Stomach (tissue), 9 donors: ENCODE results near the gene FREM1. TPM values are rescaled to one million over a fixed set of nuclear protein-coding genes. Genes with fewer than 3 reads are reported as not detected.

ENCODE experiments used
- DNase-seq, 2 donors: peaks; one replicate each; pipeline versions ENCODE4 v3.0.0 to v3.0.0-alpha.2; 2013 to 2019
- H3K27ac ChIP-seq, 5 donors: fragments of 200-600 bp in 4 of 5; sonication (generic) in 4 of 5; one replicate each; pipeline ENCODE4 v1.5.1; 2013 to 2019; ENCODE audit warnings: mild to moderate bottlenecking in 1 of 5, moderate library complexity in 1 of 5
- H3K27me3 ChIP-seq, 3 donors: fragments of 200-600 bp; sonication (generic); one replicate each; pipeline ENCODE4 v1.5.1; 2017 to 2019; ENCODE audit warnings: mixed run types in 1 of 3
- H3K36me3 ChIP-seq, 4 donors: fragments of 200-600 bp; sonication (generic); 1 replicate in 3 of 4; 2 replicates in 1 of 4; pipeline ENCODE4 v1.5.1; 2016 to 2019
- H3K4me1 ChIP-seq, 4 donors: fragments of 200-600 bp; sonication (generic); one replicate each; pipeline ENCODE4 v1.5.1; 2016 to 2019
- H3K4me3 ChIP-seq, 4 donors: fragments of 200-600 bp; sonication (generic) in 3 of 4; one replicate each; pipeline ENCODE4 v1.5.1; 2016 to 2019; ENCODE audit warnings: mild to moderate bottlenecking in 1 of 4
- H3K9me3 ChIP-seq, 4 donors: fragments of 200-600 bp; sonication (generic); one replicate each; pipeline ENCODE4 v1.5.1; 2016 to 2019
- CTCF ChIP-seq, 7 experiments: fragments of 450-650 bp in 4 of 7; fragments of 200-600 bp in 3 of 7; sonication (generic) in 3 of 7; IDR thresholded peaks; one replicate each; pipeline ENCODE4 v1.5.1; 2016 to 2019; ENCODE audit warnings: antibody characterized with exemption in 7 of 7, control low read depth in 2 of 7, mild to moderate bottlenecking in 1 of 7
- EP300 ChIP-seq: sonication (generic); formaldehyde crosslinking; IDR thresholded peaks from one replicate; pipeline ENCODE4 v1.6.1; 2017; ENCODE audit warnings: antibody characterized with exemption
- POLR2A ChIP-seq, 4 donors: fragments of 450-650 bp; IDR thresholded peaks; one replicate each; pipeline ENCODE4 v1.6.1; 2016; ENCODE audit warnings: antibody characterized with exemption in 4 of 4, control low read depth in 2 of 4, mild to moderate bottlenecking in 1 of 4, moderate library complexity in 1 of 4
- POLR2AphosphoS5 ChIP-seq, 3 donors: sonication (generic); formaldehyde crosslinking; IDR thresholded peaks; one replicate each; pipeline ENCODE4 v1.6.1; 2016; ENCODE audit warnings: antibody characterized with exemption in 3 of 3
- WGBS, 5 donors: extraction: QIAGEN DNeasy Blood & Tissue Kit in 3 of 5; methylation state at CpG; one replicate each; pipeline versions ENCODE4 v1.1.5 to v1.1.7; 2013 to 2018; 5-methylcytosine and 5-hydroxymethylcytosine counted together
- intact Hi-C: fragments of 100-400 bp; cut with DNase I; formaldehyde crosslinking; loops from one replicate; pipeline ENCODE4 v1.15.1; 2023; ENCODE audit warnings: low total_unique reads
- polyA plus RNA-seq, 3 donors: library from polyadenylated mRNA; stranded (reverse); fragments of 200-250 nt; gene quantifications; one replicate each; pipeline ENCODE4 v1.2.3, GENCODE V29; 2013
- total RNA-seq, 5 donors: library from RNA; depleted of rRNA; stranded (reverse); fragments of >200 nt; gene quantifications; one replicate each; pipeline versions ENCODE4 v1.1.0 to v1.2.3, GENCODE V29; 2014 to 2016
- donor health status: healthy with polysubstance abuse.
- donor health status: Bipolar disorder and iron deficiency.
- donor health status: healthy.

The FREM1 gene
- total and polyA plus RNA-seq, 8 donors, result 0.12 to 14.7 (median 0.58) TPM; not detected in 1

- TF ChIP-seq EP300 (no peak), POLR2A (IDR thresholded peaks at IDR 0.05) (no peak)
Measured at GRCh38 chr9:14830057-14830456, 80.2 kb downstream of the FREM1 start.

GRCh38 chr9:14829204-14829603, 81.0 kb downstream of the FREM1 start:
- H3K27me3 ChIP-seq, result no peaks in the 10 kb centered on the region
- no peaks in the 10 kb centered on the region for H3K36me3 ChIP-seq
- H3K4me3 ChIP-seq, result no peak overlapping the region
- H3K9me3 ChIP-seq, result no peaks in the 10 kb centered on the region
- no peak overlapping the region for H3K27ac ChIP-seq
- no peaks in the 10 kb centered on the region for H3K4me1 ChIP-seq
- TF ChIP-seq EP300 (no peak), POLR2AphosphoS5 (IDR thresholded peaks at IDR 0.05) (no peak), CTCF (IDR thresholded peaks at IDR 0.05) (no peak), POLR2A (IDR thresholded peaks at IDR 0.05) (no peak)
- no peak for DNase-seq
- intact Hi-C loops, result no loop called here

More at GRCh38 chr9:14830057-14830456, 80.2 kb downstream of the FREM1 start:
- Histone ChIP-seq H3K36me3 (no peaks in the 10 kb centered on the region), H3K4me1 (no peaks in the 10 kb centered on the region), H3K27me3 (no peaks in the 10 kb centered on the region), H3K9me3 (no peaks in the 10 kb centered on the region), H3K27ac (no peak overlapping the region), H3K4me3 (no peak overlapping the region)
- intact Hi-C loops, result no loop called here
- 68 to 81% (median 77%) methylated on average over 1 of the region's 1 CpG for WGBS, 5 donors
- DNase-seq, result no peak

- H3K4me1 ChIP-seq, result no peaks in the 10 kb centered on the region
- no peaks in the 10 kb centered on the region for H3K27me3 ChIP-seq
- no peaks in the 10 kb centered on the region for H3K9me3 ChIP-seq
- DNase-seq, result no peak
- 83 to 97% (median 90%) methylated on average over 2 to 3 of the region's 3 CpGs for WGBS, 5 donors
- intact Hi-C loops, result no loop called here
- peaks cover 0 to 4% (median 0%) of the 10 kb centered on the region in 4 donors for H3K36me3 ChIP-seq
- no peak overlapping the region for H3K27ac ChIP-seq
- no peak overlapping the region for H3K4me3 ChIP-seq
- no peak for TF ChIP-seq POLR2A (IDR thresholded peaks at IDR 0.05)
- TF ChIP-seq EP300, result no peak
- no peak for TF ChIP-seq POLR2AphosphoS5 (IDR thresholded peaks at IDR 0.05)
- TF ChIP-seq CTCF (IDR thresholded peaks at IDR 0.05), result no peak
Measured at GRCh38 chr9:14827805-14828204, 82.4 kb downstream of the FREM1 start.

- Histone ChIP-seq H3K9me3 (no peaks in the 10 kb centered on the region), H3K36me3 (peaks cover 0 to 4% (median 0%) of the 10 kb centered on the region in 4 donors), H3K27me3 (no peaks in the 10 kb centered on the region), H3K4me1 (no peaks in the 10 kb centered on the region), H3K27ac (no peak overlapping the region), H3K4me3 (no peak overlapping the region)
- intact Hi-C loops, result no loop called here
- DNase-seq, result no peak
- TF ChIP-seq EP300 (no peak), POLR2A (IDR thresholded peaks at IDR 0.05) (no peak), CTCF (IDR thresholded peaks at IDR 0.05) (no peak), POLR2AphosphoS5 (IDR thresholded peaks at IDR 0.05) (no peak)
- WGBS, 5 donors, result 78 to 95% (median 84%) methylated on average over 1 of the region's 1 CpG
Measured at GRCh38 chr9:14824481-14824880, 85.7 kb downstream of the FREM1 start.

GRCh38 chr9:14823800-14824199, 86.4 kb downstream of the FREM1 start:
- H3K4me1 ChIP-seq, result no peaks in the 10 kb centered on the region
- TF ChIP-seq EP300 (no peak), POLR2AphosphoS5 (IDR thresholded peaks at IDR 0.05) (no peak), POLR2A (IDR thresholded peaks at IDR 0.05) (no peak), CTCF (IDR thresholded peaks at IDR 0.05) (no peak)
- no peak for DNase-seq
- intact Hi-C loops, result no loop called here
- no peaks in the 10 kb centered on the region for H3K9me3 ChIP-seq
- no peaks in the 10 kb centered on the region for H3K27me3 ChIP-seq
- peaks cover 0 to 4% (median 0%) of the 10 kb centered on the region in 4 donors for H3K36me3 ChIP-seq
- no peak overlapping the region for H3K4me3 ChIP-seq
- 66 to 88% (median 81%) methylated on average over 2 of the region's 2 CpGs for WGBS, 5 donors
- H3K27ac ChIP-seq, result no peak overlapping the region
